Fibroblast of peridontal ligament (primary cell): Measurements from ENCODE around the gene TSPAN16.
A peak's percentile ranks its signal among the peaks of the same experiment; 100 is the strongest.
"Not testable (repeated sequence)": the region's sequence is repeated elsewhere in the genome, so short reads cannot be mapped to it uniquely, and the experiment has no call there.

ENCODE experiments used
- DNase-seq: peaks from one replicate; pipeline ENCODE4 v3.0.0-alpha.2; 2010; ENCODE audit errors: extremely low read depth

TSPAN16 gene

DNA sequence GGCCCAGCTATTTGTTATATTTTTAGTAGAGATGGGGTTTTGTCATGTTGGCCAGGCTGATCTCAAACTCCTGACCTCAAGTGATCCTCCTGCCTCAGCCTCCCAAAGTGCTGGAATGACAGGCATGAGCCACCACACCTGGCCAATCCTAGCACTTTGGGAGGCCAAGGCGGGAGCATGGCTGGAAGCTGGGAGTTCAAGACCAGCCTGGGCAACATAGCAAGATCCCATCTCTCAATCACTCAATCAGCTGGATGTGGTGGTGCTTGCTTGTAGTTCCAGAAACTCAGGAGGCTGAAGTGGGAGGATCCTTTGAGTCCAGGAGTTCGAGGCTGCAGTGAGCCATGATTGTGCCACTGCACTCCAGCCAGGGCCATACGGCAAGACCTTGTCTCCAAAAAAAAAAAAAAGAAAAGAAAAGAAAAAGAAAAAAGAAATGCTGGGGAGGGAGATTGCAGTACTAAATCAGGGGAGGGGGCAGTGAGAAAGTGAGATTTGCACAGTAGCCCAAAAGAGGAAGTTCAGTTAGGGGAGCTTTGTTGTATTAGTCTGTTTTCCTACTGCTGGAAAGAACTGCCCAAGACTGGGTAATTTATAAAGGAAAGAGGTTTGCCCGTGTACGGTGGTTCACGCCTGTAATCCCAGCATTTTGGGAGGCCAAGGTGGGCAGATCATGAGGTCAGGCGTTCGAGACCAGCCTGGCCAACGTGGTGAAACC lies 24.5 kb downstream of the TSPAN16 start:
- DNase-seq, result not testable (repeated sequence)

DNA sequence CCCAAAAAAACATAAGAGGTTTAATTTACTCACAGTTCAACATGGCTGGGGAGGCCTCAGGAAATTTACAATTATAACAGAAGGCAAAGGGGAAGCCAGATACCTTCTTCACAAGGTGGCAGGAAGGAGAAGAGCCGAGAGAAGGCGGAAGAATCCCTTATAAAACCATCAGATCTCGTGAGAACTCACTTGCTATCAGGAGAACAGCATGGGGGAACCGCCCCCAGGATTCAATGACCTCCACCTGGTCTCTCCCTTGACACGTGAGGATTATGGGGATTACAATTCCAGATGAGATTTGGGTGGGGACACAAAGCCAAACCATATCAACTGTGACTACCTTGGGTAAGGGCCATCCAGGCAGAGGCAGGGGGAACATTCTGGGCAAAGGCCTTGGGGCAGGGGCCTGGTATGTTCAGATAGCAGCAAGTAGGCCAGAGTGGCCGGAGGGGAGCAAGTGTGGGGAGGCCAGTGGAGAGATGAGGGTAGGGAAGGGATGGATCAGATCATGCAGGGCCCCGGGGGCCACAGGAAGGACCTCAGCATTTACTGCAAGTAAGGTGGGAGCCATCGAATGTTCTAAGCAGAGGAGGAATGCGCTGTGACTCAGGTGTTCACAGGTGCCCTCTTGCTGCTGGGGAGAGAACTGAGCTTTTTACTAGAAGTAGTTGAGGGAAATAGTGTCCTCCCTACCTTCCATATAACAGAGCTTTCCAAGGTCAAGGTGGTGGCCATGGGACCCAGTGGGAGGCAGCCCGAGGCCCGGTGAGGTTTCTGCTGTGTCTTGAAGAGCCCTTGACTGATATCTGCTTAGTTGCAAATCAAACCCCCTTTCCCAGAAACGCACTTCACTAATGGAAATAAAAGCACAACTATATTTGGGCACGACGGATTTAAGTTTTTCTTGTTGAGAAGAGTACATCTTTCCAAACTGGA lies 25.5 kb downstream of the TSPAN16 start:
- no peak for DNase-seq

DNA sequence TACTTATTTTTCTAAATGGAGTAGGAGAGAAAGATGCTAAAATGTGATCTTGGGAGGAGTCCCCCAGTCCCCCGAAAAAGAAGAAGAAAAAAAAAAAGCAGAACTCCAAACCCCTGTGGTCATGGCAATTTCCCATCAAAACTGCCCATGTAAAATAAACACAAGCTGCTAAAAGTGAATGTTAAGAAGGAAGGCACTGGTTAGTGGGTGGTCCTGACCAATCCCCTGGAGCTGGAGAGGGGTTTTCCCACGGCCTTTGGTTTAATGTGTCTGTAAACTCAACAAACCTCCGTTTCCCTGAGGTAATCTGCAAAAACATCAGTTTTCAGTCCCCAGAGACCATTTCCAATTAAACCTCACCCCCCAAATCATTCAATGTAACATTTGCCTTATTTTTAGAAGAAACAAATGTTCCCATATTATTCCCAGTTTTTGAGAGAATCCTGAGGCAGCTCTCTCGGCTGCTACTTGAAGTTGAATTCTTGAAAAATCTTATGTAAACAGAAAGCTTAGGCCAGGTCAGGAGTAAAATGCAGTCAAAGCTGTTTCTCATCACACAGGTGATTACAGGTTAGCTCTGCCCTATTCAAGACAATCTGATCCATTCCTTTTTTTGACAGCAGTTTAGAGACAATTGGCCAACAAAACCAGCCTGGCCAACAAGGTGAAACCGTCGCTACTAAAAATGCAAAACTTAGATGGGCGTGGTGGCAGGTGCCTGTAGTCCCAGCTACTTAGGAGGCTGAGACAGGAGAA lies 26.5 kb downstream of the TSPAN16 start:
- DNase-seq, result peak; percentile 25

DNA sequence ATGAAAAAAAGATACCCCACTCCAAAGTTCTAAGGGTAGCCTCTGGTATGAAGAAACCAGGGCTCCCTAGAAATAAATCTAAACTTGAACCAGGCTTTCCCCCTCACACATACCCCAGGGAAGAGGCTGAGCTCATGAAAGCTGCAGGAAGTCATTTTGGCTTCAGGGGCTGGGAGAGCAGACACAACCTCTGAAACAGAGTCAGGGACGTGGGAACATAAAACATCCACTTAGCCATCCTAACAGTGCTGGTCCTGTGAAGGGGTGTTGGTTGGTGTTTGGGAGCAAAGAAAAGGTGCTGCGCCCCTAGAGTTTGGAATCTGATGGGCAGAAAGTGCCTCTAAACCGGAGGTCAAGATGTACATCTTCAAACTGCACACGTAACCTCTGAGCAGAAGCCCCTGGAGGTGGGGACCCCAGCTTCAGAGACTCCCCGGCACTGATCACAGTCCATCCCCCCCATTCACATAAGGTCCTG lies 27.7 kb downstream of the TSPAN16 start:
- DNase-seq, result peak; percentile 3

GRCh38 chr19:11324079-11324661 lies 28.2 kb downstream of the TSPAN16 start:
- DNase-seq, result peak; percentile 96

- no peak for DNase-seq
Observed at GRCh38 chr19:11324748-11325389, 28.9 kb downstream of the TSPAN16 start.

GRCh38 chr19:11325544-11325943 lies 29.6 kb downstream of the TSPAN16 start:
- DNase-seq, result no peak

- DNase-seq, result no peak
Observed at GRCh38 chr19:11330127-11330526, 34.2 kb downstream of the TSPAN16 start.

DNA sequence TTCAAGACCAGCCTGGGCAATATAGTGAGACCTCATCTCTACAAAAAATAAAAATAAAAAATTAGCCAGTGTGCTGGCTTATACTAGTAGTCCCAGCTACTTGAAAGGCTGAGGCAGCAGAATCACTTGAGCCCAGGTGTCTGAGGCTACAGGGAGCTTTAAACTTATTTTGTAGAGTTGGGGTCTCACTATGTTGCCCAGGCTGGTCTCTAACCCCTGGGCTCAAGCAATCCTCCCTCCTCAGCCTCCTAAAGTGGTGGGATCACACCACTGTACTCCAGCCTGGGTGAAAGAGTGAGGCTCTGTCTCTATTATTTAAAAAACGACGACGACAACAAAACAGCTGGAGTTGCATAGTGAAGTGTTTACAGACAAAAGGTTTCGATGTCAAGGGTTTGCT lies 35.5 kb downstream of the TSPAN16 start:
- DNase-seq, result no peak

- no peak for DNase-seq
Observed at GRCh38 chr19:11332822-11333221, 36.9 kb downstream of the TSPAN16 start.

DNA sequence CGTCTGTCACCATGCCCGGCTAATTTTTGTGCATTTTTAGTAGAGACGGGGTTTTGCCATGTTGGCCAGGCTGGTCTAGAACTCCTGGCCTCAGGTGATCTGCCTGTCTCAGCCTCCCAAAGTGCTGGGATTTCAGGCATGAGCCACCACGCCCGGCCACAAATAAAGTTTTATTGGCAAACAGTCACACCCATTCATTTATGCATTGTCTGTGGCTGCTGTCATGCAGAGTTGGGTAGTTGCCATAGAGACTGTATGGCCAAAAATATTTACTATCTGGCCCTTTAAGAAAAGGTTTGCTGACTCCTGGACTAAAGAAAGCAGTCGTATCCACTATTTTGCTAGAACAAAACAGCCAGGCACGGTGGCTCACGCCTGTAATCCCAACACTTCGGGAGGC lies 37.9 kb downstream of the TSPAN16 start:
- DNase-seq, result not testable (repeated sequence)

DNA sequence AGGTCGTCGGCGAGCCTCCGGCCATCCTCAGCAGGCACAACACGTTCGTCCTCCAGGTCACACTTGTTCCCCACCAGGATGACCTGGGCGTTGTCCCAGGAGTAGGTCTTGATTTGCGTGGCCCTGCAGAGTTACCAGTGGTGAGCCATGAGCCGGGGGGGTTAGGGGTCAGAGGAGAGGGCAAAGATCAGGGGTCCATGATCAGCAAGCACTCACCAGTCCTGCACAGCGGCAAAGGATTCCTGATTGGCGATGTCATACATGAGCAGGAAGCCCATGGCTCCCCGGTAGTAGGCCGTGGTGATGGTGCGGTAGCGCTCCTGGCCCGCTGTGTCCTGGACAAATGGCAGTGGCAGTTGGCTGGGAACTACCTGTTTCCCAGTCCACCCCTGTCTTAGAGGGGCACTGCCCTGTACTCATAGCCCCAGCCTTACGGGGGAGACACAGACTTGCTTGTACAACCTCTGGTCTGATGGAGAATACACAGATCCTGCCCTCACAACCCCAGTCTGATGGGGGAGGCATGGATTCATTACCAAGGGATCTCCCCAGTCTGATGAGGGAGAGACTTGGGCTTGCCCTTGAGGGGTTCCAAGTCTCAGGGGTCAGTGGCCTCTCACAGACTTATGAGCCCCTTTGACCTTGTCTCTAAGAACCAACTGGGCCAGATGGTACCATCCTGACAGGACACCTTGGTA lies 39.6 kb downstream of the TSPAN16 start:
- DNase-seq, result no peak

- DNase-seq, result no peak
Observed at GRCh38 chr19:11337080-11337479, 41.1 kb downstream of the TSPAN16 start.

GRCh38 chr19:11338121-11338520 lies 42.2 kb downstream of the TSPAN16 start:
- no peak for DNase-seq

DNA sequence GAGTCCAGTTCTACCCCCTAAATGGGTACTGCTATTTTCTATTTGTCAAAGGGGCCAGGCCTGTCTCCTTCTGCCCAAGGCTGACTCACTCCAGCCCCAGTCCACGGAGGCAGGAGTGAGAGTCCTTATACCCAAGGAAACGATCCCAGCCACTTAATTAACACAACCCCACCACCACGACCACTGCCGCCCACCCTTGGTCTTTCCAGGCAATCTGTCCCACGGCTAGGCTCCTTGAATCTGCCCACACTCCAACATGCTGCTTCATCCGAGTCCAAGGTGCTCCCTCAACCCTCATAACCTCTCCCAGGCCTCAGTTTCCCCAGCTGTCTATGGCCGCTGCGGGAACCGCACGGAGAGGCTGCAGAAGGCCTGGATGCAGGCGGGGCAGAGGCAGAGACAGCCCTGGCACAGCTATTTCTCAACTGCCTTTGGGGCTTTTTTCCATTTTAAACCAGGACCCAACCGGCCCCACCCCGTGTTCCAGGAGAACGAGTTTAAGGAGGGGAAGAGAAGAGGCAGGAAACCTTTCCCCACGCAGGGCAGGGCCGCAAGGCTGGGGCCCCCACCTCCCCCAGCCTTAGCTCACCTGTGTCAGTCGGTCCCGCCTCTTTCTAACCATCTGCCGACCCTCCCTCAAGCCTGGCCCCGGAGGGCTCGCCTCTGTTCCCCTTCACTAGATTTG lies 42.8 kb downstream of the TSPAN16 start:
- no peak for DNase-seq

GRCh38 chr19:11339254-11340098 lies 43.5 kb downstream of the TSPAN16 start, which contains the start of gene RAB3D:
RAB3D (minus strand) TSS chr19:11339657; CDS start chr19:11337399, 2,258 bp downstream.
- DNase-seq, result peak; percentile 85

GRCh38 chr19:11340099-11340467 lies 44.1 kb downstream of the TSPAN16 start:
- DNase-seq, result not testable (repeated sequence)

- no peak for DNase-seq
Observed at GRCh38 chr19:11342429-11342828, 46.5 kb downstream of the TSPAN16 start.
